Left lung (tissue), 10 donors: ENCODE data around the gene FAM228B. TPM values are rescaled to one million over a fixed set of nuclear protein-coding genes. Genes with fewer than 3 reads are reported as not detected.
A peak's percentile ranks its signal among the peaks of the same experiment; 100 is the strongest.

Source experiments
- ATAC-seq: fragments of 200-7000 bp; cut with Tn5 transposase; one replicate; pipeline ENCODE4 v1.9.1; 2020; ENCODE audit warnings: moderate library complexity
- DNase-seq, 4 donors: peaks; one replicate each; pipeline ENCODE4 v3.0.0-alpha.2; 2013 to 2020
- H3K27ac ChIP-seq, 2 donors: fragments of 200-600 bp; sonication (generic) in 1 of 2; one replicate each; pipeline versions ENCODE4 v1.5.0 to v1.8.0; 2020 to 2021
- H3K27me3 ChIP-seq, 2 donors: fragments of 200-600 bp; sonication (generic) in 1 of 2; one replicate each; pipeline versions ENCODE4 v1.5.0 to v1.8.0; 2020 to 2021
- H3K36me3 ChIP-seq, 2 donors: fragments of 200-600 bp; sonication (generic) in 1 of 2; one replicate each; pipeline versions ENCODE4 v1.5.0 to v1.8.0; 2020 to 2021
- H3K4me1 ChIP-seq, 2 donors: fragments of 200-600 bp; one replicate each; pipeline ENCODE4 v1.8.0; 2021
- H3K4me3 ChIP-seq, 2 donors: fragments of 200-600 bp; sonication (generic) in 1 of 2; one replicate each; pipeline versions ENCODE4 v1.5.0 to v1.8.0; 2020 to 2021; ENCODE audit warnings: mild to moderate bottlenecking in 1 of 2
- H3K9me3 ChIP-seq, 2 donors: fragments of 200-600 bp; sonication (generic) in 1 of 2; one replicate each; pipeline versions ENCODE4 v1.5.0 to v1.8.0; 2020 to 2021
- intact Hi-C, 2 donors: fragments of 100-400 bp; cut with DNase I; formaldehyde crosslinking; loops; one replicate each; pipeline versions ENCODE4 v1.11.2 to v1.14.2; 2022
- polyA plus RNA-seq, 6 donors: library from polyadenylated mRNA; unstranded; fragments of 120-200 nt; gene quantifications; one replicate each; pipeline ENCODE4 v1.2.1, GENCODE V29; 2013; ENCODE audit not compliant: insufficient read length in 6 of 6
- total RNA-seq, 2 donors: library from RNA; stranded (reverse); fragmentation: NEBNext Ultra II Directional; extraction: Animal tissue kit (Norgen Biotek cat#: 25700); gene quantifications; one replicate each; pipeline ENCODE4 v1.2.1, GENCODE V29; 2021
- TF ChIP-seq, protein P1 (sequence below), 2 donors: fragments of 200-600 bp; sonication (generic) in 1 of 2; IDR thresholded peaks; one replicate each; pipeline versions ENCODE4 v1.5.0 to v1.8.0; 2021; ENCODE audit warnings: antibody characterized with exemption in 2 of 2
- donor health status: DM: no; HTN: yes; CAD: no.
- donor health status: DM: no; HTN: no; CAD: no.

Gene FAM228B
- total and polyA plus RNA-seq, 8 donors, result 18.2 to 30.6 (median 26.2) TPM

DNA sequence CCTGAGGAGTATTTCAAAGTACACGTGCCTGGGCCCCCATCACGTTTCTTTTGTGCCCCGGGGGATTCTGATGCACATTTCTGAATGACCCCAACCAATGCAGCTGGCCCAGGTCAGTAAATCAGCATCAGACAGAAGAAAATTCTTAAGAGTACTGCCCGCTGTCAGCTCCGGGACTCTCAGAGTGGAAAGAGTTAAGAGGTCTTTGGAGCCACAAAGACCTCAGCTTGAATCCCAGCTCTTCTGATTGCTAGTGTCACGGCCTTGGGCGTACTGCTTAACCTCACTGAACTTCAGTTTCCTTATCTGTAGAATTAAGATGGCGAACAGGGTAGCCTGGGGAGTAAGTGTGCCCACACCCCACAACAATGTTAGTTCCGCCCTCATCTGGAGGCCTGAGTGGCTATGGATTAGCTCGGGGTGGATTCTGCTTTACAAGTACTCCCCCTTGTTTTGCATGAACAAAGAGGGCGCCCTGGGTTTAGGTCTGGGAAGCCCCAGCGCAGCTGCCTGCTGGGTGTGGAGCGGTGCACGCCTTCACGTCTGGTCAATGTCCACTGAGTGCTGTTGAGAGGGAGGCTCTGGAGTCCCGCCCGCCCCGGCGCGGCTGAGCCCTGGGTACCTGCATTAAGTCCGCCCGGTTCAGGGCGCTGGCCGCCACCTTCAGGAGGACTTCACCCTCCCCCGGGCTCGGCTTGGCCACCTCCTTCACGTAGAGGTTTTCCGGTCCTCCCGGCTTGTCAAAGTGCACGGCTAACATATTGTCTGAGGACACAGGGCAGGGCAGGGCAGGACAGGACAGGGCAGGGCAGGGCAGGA lies 39.5 kb upstream of the FAM228B start:
- Histone ChIP-seq H3K9me3 (no peaks in the 10 kb centered on the region), H3K4me1 (peaks cover 9 to 40% of the 10 kb centered on the region in 2 donors), H3K27ac (peak overlapping the region; percentile 90 to 96), H3K27me3 (no peaks in the 10 kb centered on the region), H3K36me3 (peaks cover 0 to 32% of the 10 kb centered on the region in 2 donors), H3K4me3 (peak overlapping the region; percentile 62 to 67)
- intact Hi-C loops, result no loop called here
- TF ChIP-seq, protein P1, sequence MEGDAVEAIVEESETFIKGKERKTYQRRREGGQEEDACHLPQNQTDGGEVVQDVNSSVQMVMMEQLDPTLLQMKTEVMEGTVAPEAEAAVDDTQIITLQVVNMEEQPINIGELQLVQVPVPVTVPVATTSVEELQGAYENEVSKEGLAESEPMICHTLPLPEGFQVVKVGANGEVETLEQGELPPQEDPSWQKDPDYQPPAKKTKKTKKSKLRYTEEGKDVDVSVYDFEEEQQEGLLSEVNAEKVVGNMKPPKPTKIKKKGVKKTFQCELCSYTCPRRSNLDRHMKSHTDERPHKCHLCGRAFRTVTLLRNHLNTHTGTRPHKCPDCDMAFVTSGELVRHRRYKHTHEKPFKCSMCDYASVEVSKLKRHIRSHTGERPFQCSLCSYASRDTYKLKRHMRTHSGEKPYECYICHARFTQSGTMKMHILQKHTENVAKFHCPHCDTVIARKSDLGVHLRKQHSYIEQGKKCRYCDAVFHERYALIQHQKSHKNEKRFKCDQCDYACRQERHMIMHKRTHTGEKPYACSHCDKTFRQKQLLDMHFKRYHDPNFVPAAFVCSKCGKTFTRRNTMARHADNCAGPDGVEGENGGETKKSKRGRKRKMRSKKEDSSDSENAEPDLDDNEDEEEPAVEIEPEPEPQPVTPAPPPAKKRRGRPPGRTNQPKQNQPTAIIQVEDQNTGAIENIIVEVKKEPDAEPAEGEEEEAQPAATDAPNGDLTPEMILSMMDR (IDR thresholded peaks at IDR 0.05), result no peak
- ATAC-seq (peak; percentile 73), DNase-seq (peak in 3 of 4 donors; percentile 77 to 93 (median 83))

- Histone ChIP-seq H3K27ac (peak within 1 kb of the TSS; percentile 90 to 96), H3K27me3 (no peaks in the 10 kb centered on the region), H3K36me3 (peaks cover 0 to 26% of the 10 kb centered on the region in 2 donors), H3K9me3 (no peaks in the 10 kb centered on the region), H3K4me1 (peaks cover 9 to 43% of the 10 kb centered on the region in 2 donors), H3K4me3 (peak within 1 kb of the TSS; percentile 62 to 67)
- DNase-seq (peak; percentile 91 to 100 (median 94)), ATAC-seq (peak; percentile 94)
- TF ChIP-seq, protein P1 (IDR thresholded peaks at IDR 0.05), result peak; percentile 97 to 99
- intact Hi-C loops, result no loop called here
Measured at GRCh38 chr2:24084386-24085199, 38.7 kb upstream of the FAM228B start, which contains the start of gene TP53I3. Gene TP53I3, minus strand, starts transcription at chr2:24084834. Its CDS starts 508 bp downstream, at chr2:24084326.

DNA sequence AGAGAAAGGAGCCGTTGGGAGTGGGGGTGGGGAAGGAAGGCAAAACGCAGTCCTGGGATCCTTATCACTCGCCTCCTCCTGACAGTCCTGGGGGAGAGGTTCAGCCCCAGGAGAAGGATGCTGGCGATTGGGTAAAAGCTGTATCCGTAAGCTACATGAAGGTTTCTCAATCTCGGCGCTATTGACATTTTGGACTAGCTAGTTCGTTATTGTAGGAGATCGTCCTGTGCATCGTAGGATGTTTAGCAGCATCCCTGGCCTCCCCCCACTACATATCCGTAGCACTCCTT lies 38.1 kb upstream of the FAM228B start:
- H3K36me3 ChIP-seq, result peaks cover 0 to 21% of the 10 kb centered on the region in 2 donors
- ATAC-seq, result peak; percentile 1
- intact Hi-C loops, result no loop called here
- H3K4me1 ChIP-seq, result peaks cover 9 to 43% of the 10 kb centered on the region in 2 donors
- DNase-seq, result no peak
- TF ChIP-seq, protein P1 (IDR thresholded peaks at IDR 0.05), result no peak
- peak overlapping the region; percentile 62 to 67 for H3K4me3 ChIP-seq
- H3K9me3 ChIP-seq, result no peaks in the 10 kb centered on the region
- H3K27me3 ChIP-seq, result no peaks in the 10 kb centered on the region
- H3K27ac ChIP-seq, result peak overlapping the region; percentile 90 to 96

DNA sequence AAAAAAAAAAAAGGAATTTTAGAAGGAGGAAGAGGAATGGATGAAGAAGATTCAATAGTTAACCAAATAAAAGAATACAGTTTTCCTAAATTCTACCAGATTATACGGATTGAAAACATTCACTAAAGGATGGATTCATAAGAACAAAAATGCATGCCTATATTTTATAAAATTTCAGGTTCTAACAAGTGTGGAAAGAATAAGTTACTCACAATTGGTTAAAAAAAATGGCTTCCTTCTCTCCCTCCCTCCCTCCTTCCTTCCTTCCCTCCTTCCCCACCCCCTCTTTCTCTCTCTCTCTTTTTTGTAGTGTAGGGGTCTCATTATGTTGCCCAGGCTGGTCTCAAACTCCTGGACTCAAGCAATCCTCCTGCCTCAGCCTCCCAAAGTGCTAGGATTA lies 37.0 kb upstream of the FAM228B start:
- ATAC-seq (no peak), DNase-seq (no peak)
- H3K4me3 ChIP-seq, result no peak overlapping the region
- H3K27me3 ChIP-seq, result no peaks in the 10 kb centered on the region
- intact Hi-C loops, result no loop called here
- H3K4me1 ChIP-seq, result peaks cover 8 to 35% of the 10 kb centered on the region in 2 donors
- TF ChIP-seq, protein P1 (IDR thresholded peaks at IDR 0.05), result no peak
- no peaks in the 10 kb centered on the region for H3K9me3 ChIP-seq
- no peak overlapping the region for H3K27ac ChIP-seq
- peaks cover 0 to 13% of the 10 kb centered on the region in 2 donors for H3K36me3 ChIP-seq

DNA sequence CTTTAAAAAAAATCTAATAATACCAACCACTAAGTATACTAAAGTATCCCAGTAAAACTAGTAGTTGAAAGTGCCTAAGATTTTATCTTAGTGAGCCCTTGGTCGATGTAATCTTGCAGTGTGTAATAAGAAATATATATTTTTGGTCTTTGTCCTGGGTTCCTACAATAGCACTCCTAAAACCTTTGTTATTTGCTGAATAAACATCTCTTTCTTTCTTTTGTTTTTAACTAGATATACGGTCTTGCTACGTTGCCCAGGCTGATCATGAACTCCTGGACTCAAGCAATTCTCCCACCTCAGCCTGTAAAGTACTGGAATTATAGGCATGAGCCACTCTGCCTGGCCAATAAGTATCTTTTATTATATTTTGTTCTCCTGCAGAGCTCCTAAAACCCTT lies 36.2 kb upstream of the FAM228B start:
- H3K4me3 ChIP-seq, result no peak overlapping the region
- intact Hi-C loops, result no loop called here
- ATAC-seq (no peak), DNase-seq (no peak)
- H3K27me3 ChIP-seq, result no peaks in the 10 kb centered on the region
- no peaks in the 10 kb centered on the region for H3K9me3 ChIP-seq
- TF ChIP-seq, protein P1 (IDR thresholded peaks at IDR 0.05), result no peak
- H3K4me1 ChIP-seq, result peaks cover 5 to 28% of the 10 kb centered on the region in 2 donors
- peaks cover 0 to 8% of the 10 kb centered on the region in 2 donors for H3K36me3 ChIP-seq
- no peak overlapping the region for H3K27ac ChIP-seq
